Ishikawa (cell line): ENCODE measurements around the gene FNDC8.

Experiments used
- CEBPB ChIP-seq: IDR thresholded peaks from 2 replicates; pipeline ENCODE4 v1.6.1; 2012
- CREB1 ChIP-seq: IDR thresholded peaks from 2 replicates; pipeline ENCODE4 v1.6.1; 2012; ENCODE audit warnings: low read depth
- EGR1 ChIP-seq: IDR thresholded peaks from 2 replicates; pipeline ENCODE4 v1.6.1; 2012
- EP300 ChIP-seq: IDR thresholded peaks from 2 replicates; pipeline ENCODE4 v1.6.1; 2012; ENCODE audit warnings: borderline replicate concordance
- FOXM1 ChIP-seq: IDR thresholded peaks from 2 replicates; pipeline ENCODE4 v1.6.1; 2012; ENCODE audit warnings: low read depth, borderline replicate concordance
- NFIC ChIP-seq: IDR thresholded peaks from 2 replicates; pipeline ENCODE4 v1.6.1; 2012
- RAD21 ChIP-seq: IDR thresholded peaks from 2 replicates; pipeline ENCODE4 v1.6.1; 2012; ENCODE audit warnings: low read depth
- TAF1 ChIP-seq: IDR thresholded peaks from 2 replicates; pipeline ENCODE4 v1.6.1; 2012; ENCODE audit warnings: low read depth, mild to moderate bottlenecking
- TCF12 ChIP-seq: IDR thresholded peaks from 2 replicates; pipeline ENCODE4 v1.6.1; 2012; ENCODE audit warnings: low read depth
- YY1 ChIP-seq: IDR thresholded peaks from 2 replicates; pipeline ENCODE4 v1.6.1; 2012; ENCODE audit warnings: low read depth
- ZBTB7A ChIP-seq: IDR thresholded peaks from 2 replicates; pipeline ENCODE4 v1.6.1; 2012; ENCODE audit warnings: low read depth
- TF ChIP-seq, protein P1 (sequence below): IDR thresholded peaks from 2 replicates; pipeline ENCODE4 v1.6.1; 2012
- TF ChIP-seq, protein P2 (sequence below): IDR thresholded peaks from 2 replicates; pipeline ENCODE4 v1.6.1; 2012; ENCODE audit warnings: low read depth, mild to moderate bottlenecking
- TF ChIP-seq, protein P3 (sequence below): IDR thresholded peaks from 2 replicates; pipeline ENCODE4 v1.6.1; 2012

DNA sequence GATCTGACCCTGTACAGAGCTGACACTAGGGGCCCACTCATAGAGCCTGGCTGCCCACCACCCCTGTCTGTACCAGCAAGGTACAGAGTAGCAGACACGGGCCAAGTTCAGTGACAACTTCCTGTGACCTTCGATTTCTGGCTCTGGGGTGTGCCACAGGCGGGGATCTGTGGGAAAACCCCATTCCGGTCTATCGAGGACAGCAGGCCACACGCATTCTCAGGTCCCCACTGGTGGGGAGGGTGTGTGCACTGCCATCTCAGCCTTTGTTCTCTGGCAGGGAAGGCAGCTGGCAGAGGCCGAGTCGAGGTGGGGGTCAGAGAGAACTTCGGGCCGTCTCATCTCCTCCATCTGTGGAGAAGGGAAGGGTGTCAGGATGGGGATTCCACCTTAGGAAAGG lies 10.7 kb downstream of the FNDC8 start:
- no peak for TF ChIP-seq CREB1
- TF ChIP-seq, protein P1, sequence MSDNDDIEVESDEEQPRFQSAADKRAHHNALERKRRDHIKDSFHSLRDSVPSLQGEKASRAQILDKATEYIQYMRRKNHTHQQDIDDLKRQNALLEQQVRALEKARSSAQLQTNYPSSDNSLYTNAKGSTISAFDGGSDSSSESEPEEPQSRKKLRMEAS = no peak
- TF ChIP-seq EGR1 = no peak
- no peak for TF ChIP-seq EP300
- TF ChIP-seq TAF1 = no peak
- no peak for TF ChIP-seq CEBPB
- no peak for TF ChIP-seq RAD21
- TF ChIP-seq ZBTB7A = no peak
- TF ChIP-seq TCF12 = no peak
- TF ChIP-seq FOXM1 = no peak
- TF ChIP-seq, protein P2, sequence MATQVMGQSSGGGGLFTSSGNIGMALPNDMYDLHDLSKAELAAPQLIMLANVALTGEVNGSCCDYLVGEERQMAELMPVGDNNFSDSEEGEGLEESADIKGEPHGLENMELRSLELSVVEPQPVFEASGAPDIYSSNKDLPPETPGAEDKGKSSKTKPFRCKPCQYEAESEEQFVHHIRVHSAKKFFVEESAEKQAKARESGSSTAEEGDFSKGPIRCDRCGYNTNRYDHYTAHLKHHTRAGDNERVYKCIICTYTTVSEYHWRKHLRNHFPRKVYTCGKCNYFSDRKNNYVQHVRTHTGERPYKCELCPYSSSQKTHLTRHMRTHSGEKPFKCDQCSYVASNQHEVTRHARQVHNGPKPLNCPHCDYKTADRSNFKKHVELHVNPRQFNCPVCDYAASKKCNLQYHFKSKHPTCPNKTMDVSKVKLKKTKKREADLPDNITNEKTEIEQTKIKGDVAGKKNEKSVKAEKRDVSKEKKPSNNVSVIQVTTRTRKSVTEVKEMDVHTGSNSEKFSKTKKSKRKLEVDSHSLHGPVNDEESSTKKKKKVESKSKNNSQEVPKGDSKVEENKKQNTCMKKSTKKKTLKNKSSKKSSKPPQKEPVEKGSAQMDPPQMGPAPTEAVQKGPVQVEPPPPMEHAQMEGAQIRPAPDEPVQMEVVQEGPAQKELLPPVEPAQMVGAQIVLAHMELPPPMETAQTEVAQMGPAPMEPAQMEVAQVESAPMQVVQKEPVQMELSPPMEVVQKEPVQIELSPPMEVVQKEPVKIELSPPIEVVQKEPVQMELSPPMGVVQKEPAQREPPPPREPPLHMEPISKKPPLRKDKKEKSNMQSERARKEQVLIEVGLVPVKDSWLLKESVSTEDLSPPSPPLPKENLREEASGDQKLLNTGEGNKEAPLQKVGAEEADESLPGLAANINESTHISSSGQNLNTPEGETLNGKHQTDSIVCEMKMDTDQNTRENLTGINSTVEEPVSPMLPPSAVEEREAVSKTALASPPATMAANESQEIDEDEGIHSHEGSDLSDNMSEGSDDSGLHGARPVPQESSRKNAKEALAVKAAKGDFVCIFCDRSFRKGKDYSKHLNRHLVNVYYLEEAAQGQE = no peak
- TF ChIP-seq YY1 = no peak
- no peak for TF ChIP-seq NFIC
- TF ChIP-seq, protein P3, sequence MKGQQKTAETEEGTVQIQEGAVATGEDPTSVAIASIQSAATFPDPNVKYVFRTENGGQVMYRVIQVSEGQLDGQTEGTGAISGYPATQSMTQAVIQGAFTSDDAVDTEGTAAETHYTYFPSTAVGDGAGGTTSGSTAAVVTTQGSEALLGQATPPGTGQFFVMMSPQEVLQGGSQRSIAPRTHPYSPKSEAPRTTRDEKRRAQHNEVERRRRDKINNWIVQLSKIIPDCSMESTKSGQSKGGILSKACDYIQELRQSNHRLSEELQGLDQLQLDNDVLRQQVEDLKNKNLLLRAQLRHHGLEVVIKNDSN = no peak
